Cardiac muscle cell (in vitro differentiated cells and primary cell): ENCODE results near the gene NT5C2. TPM values are rescaled to one million over a fixed set of nuclear protein-coding genes. Genes with fewer than 3 reads are reported as not detected.
"Not testable (repeated sequence)": the region's sequence is repeated elsewhere in the genome, so short reads cannot be mapped to it uniquely, and the experiment has no call there.

ENCODE experiments used
- DNase-seq, 2 donors: peaks; one replicate each; pipeline versions ENCODE4 v3.0.0 to v3.0.0-alpha.2; 2010 to 2017; ENCODE audit warnings: low read depth in 1 of 2, low spot score in 1 of 2
- H3K27ac ChIP-seq: fragments of 200-600 bp; sonication (generic); 2 replicates; pipeline ENCODE4 v1.5.1; 2016
- H3K27me3 ChIP-seq: fragments of 200-600 bp; sonication (generic); 2 replicates; pipeline ENCODE4 v1.6.0; 2016; ENCODE audit warnings: control low read depth
- H3K36me3 ChIP-seq: fragments of 200-600 bp; sonication (generic); 2 replicates; pipeline ENCODE4 v1.5.1; 2016; ENCODE audit warnings: control low read depth
- H3K4me1 ChIP-seq: fragments of 200-600 bp; sonication (generic); 2 replicates; pipeline ENCODE4 v1.8.1; 2017; ENCODE audit warnings: low read depth, mild to moderate bottlenecking, mixed run types
- H3K4me3 ChIP-seq: fragments of 200-600 bp; sonication (generic); 2 replicates; pipeline ENCODE4 v1.5.1; 2016; ENCODE audit warnings: mild to moderate bottlenecking
- H3K9me3 ChIP-seq: fragments of 200-600 bp; sonication (generic); 2 replicates; pipeline ENCODE4 v1.5.1; 2017; ENCODE audit warnings: low read depth, mild to moderate bottlenecking, control low read depth
- polyA plus RNA-seq: library from polyadenylated mRNA; unstranded; fragments of >200 nt; fragmentation: Nextera tagmentation; extraction: Ambion mirVana; gene quantifications from 2 replicates; pipeline ENCODE4 v1.2.1, GENCODE V29; 2016
- total RNA-seq: library from RNA; depleted of rRNA; stranded (reverse); fragments of >200 nt; gene quantifications from 2 replicates; pipeline ENCODE4 v1.2.3, GENCODE V29; 2016
- TF ChIP-seq, protein P1 (sequence below): IDR thresholded peaks from 2 replicates; pipeline ENCODE4 v1.5.1; 2012; ENCODE audit warnings: low read depth, mild to moderate bottlenecking, low read length

The NT5C2 gene
- total and polyA plus RNA-seq, 2 experiments from 2014 or later = 51.1 to 84.0 TPM

- Histone ChIP-seq H3K36me3 (no peaks in the 10 kb centered on the region), H3K4me1 (peaks cover 26% of the 10 kb centered on the region), H3K4me3 (no peak overlapping the region), H3K9me3 (no peaks in the 10 kb centered on the region), H3K27me3 (no peaks in the 10 kb centered on the region), H3K27ac (peak overlapping the region; percentile 99)
- TF ChIP-seq, protein P1, sequence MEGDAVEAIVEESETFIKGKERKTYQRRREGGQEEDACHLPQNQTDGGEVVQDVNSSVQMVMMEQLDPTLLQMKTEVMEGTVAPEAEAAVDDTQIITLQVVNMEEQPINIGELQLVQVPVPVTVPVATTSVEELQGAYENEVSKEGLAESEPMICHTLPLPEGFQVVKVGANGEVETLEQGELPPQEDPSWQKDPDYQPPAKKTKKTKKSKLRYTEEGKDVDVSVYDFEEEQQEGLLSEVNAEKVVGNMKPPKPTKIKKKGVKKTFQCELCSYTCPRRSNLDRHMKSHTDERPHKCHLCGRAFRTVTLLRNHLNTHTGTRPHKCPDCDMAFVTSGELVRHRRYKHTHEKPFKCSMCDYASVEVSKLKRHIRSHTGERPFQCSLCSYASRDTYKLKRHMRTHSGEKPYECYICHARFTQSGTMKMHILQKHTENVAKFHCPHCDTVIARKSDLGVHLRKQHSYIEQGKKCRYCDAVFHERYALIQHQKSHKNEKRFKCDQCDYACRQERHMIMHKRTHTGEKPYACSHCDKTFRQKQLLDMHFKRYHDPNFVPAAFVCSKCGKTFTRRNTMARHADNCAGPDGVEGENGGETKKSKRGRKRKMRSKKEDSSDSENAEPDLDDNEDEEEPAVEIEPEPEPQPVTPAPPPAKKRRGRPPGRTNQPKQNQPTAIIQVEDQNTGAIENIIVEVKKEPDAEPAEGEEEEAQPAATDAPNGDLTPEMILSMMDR = no peak
- no peak for DNase-seq
Observed at GRCh38 chr10:103232131-103232673, 39.1 kb upstream of the NT5C2 start.

DNA sequence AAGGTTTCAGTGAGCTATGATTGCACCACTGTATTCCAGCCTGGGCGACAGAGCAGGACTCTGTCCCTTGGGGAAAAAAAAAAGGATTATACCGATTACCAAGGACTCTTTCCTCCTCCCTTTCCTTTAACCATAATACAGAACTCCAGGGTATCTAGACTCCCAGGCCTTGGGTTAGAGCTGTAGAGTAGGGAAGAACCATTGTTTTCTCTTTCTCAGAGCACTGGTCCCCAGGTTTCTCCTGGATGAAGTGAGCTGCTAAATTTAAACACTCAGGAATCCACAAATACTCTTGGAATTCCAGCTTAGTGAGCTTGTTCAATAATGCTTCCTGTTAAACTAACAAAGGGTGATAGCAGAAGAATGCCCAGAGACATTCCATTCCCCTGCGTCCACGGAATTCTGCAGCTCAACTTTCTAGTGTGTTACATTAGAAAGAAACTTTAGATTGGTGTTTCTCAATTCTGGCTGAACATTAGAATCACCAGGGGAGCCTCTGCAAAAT, 38.0 kb upstream of the NT5C2 start:
- no peaks in the 10 kb centered on the region for H3K36me3 ChIP-seq
- peak overlapping the region; percentile 99 for H3K27ac ChIP-seq
- no peak overlapping the region for H3K4me3 ChIP-seq
- H3K4me1 ChIP-seq = peaks cover 26% of the 10 kb centered on the region
- DNase-seq = peak; percentile 87 to 97
- TF ChIP-seq, protein P1 = no peak
- no peaks in the 10 kb centered on the region for H3K27me3 ChIP-seq
- no peaks in the 10 kb centered on the region for H3K9me3 ChIP-seq

- TF ChIP-seq, protein P1 = no peak
- DNase-seq = no peak
- Histone ChIP-seq H3K4me3 (no peak overlapping the region), H3K9me3 (no peaks in the 10 kb centered on the region), H3K4me1 (peaks cover 26% of the 10 kb centered on the region), H3K27me3 (no peaks in the 10 kb centered on the region), H3K27ac (peak overlapping the region; percentile 99), H3K36me3 (no peaks in the 10 kb centered on the region)
Observed at GRCh38 chr10:103227416-103227815, 34.3 kb upstream of the NT5C2 start.

- DNase-seq = no peak
- H3K27me3 ChIP-seq = no peaks in the 10 kb centered on the region
- H3K9me3 ChIP-seq = no peaks in the 10 kb centered on the region
- no peaks in the 10 kb centered on the region for H3K36me3 ChIP-seq
- no peak overlapping the region for H3K4me3 ChIP-seq
- no peak overlapping the region for H3K27ac ChIP-seq
- H3K4me1 ChIP-seq = peaks cover 16% of the 10 kb centered on the region
- TF ChIP-seq, protein P1 = no peak
Observed at GRCh38 chr10:103225939-103226338, 32.9 kb upstream of the NT5C2 start.

GRCh38 chr10:103224721-103225120, 31.6 kb upstream of the NT5C2 start:
- not testable (repeated sequence) for H3K36me3 ChIP-seq, H3K4me3 ChIP-seq, H3K27ac ChIP-seq, H3K27me3 ChIP-seq, H3K9me3 ChIP-seq, DNase-seq, H3K4me1 ChIP-seq

- Histone ChIP-seq H3K27me3 (no peaks in the 10 kb centered on the region), H3K4me1 (peaks cover 9% of the 10 kb centered on the region), H3K36me3 (no peaks in the 10 kb centered on the region), H3K9me3 (no peaks in the 10 kb centered on the region), H3K4me3 (no peak overlapping the region), H3K27ac (no peak overlapping the region)
- DNase-seq = no peak
- TF ChIP-seq, protein P1 = no peak
Observed at GRCh38 chr10:103224133-103224532, 31.1 kb upstream of the NT5C2 start.

DNA sequence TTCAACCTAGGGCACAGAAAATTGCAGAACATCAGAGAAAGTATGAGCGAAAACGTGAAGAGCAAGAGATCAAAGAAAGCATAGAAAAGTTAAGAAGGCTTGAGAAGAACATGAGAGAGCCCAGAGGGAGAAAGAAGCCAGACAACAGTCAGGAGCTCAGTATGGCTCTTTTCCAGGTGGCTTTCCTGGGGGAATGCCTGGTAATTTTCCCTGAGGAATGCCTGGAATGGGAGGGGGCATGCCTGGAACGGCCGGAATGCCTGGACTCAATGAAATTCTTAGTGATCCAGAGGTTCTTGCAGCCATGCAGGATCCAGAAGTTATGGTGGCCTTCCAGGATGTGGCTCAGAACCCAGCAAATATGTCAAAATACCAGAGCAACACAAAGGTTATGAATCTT, 23.3 kb upstream of the NT5C2 start:
- H3K4me3 ChIP-seq, H3K27me3 ChIP-seq, H3K36me3 ChIP-seq, H3K9me3 ChIP-seq: not testable (repeated sequence)
- Histone ChIP-seq H3K27ac (peak overlapping the region; percentile 78), H3K4me1 (peaks cover 11% of the 10 kb centered on the region)
- DNase-seq = peak; percentile 23 to 57
